Neuron (in vitro differentiated cells): ENCODE results near the gene UBR7.
"Not testable (repeated sequence)": the region's sequence is repeated elsewhere in the genome, so short reads cannot be mapped to it uniquely, and the experiment has no call there.

Experiments used
- H2AFZ ChIP-seq: one replicate; pipeline ENCODE4 v1.6.1; 2013; ENCODE audit warnings: low read depth, mild to moderate bottlenecking, inconsistent platforms, low read length, moderate library complexity
- H3K27me3 ChIP-seq: one replicate; pipeline ENCODE4 v1.6.1; 2013; ENCODE audit warnings: low read length; ENCODE audit not compliant: insufficient read depth
- H3K36me3 ChIP-seq: one replicate; pipeline ENCODE4 v1.6.1; 2013; ENCODE audit warnings: low read length; ENCODE audit not compliant: insufficient read depth
- H3K4me1 ChIP-seq: one replicate; pipeline ENCODE4 v1.6.1; 2013; ENCODE audit warnings: low read length; ENCODE audit not compliant: insufficient read depth
- H3K4me3 ChIP-seq: 2 replicates; pipeline ENCODE4 v1.5.1; 2013; ENCODE audit warnings: mild to moderate bottlenecking, low read length, moderate library complexity
- H3K9me3 ChIP-seq: one replicate; pipeline ENCODE4 v1.6.1; 2013; ENCODE audit warnings: low read length

The UBR7 gene

DNA sequence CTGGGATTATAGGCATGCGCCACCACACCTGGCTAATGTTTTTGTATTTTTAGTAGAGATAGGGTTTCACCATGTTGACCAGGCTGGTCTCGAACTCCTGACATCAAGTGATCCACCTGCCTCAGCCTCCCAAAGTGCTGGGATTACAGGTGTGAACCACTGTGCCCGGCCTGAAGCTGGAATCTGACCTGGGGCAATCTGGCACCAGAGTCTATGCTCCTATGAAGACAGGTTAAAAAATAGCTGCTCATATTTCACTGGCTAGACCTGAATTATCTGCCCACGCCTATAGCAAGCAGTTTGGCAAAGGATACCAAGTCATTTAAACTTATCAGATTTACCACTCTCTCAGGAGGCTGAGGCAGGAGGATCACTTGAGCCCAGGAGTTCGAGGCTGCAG lies 32.3 kb upstream of the UBR7 start:
- H2AFZ ChIP-seq, H3K36me3 ChIP-seq, H3K4me3 ChIP-seq, H3K4me1 ChIP-seq, H3K27me3 ChIP-seq, H3K9me3 ChIP-seq: not testable (repeated sequence)

GRCh38 chr14:93175492-93175891 lies 31.6 kb upstream of the UBR7 start:
- Histone ChIP-seq H2AFZ (no peak overlapping the region), H3K4me3 (no peak overlapping the region), H3K9me3 (no peaks in the 10 kb centered on the region), H3K4me1 (peaks cover 3% of the 10 kb centered on the region), H3K27me3 (no peaks in the 10 kb centered on the region), H3K36me3 (no peaks in the 10 kb centered on the region)

- H3K27me3 ChIP-seq, result no peaks in the 10 kb centered on the region
- H2AFZ ChIP-seq, result peak overlapping the region; percentile 91
- peak overlapping the region; percentile 100 for H3K4me3 ChIP-seq
- H3K4me1 ChIP-seq, result peaks cover 12% of the 10 kb centered on the region
- H3K9me3 ChIP-seq, result no peaks in the 10 kb centered on the region
- peaks cover 15% of the 10 kb centered on the region for H3K36me3 ChIP-seq
Measured at GRCh38 chr14:93183596-93184317, 23.3 kb upstream of the UBR7 start.

- Histone ChIP-seq H3K4me1 (peaks cover 12% of the 10 kb centered on the region), H3K9me3 (no peaks in the 10 kb centered on the region), H3K36me3 (peaks cover 17% of the 10 kb centered on the region), H3K27me3 (no peaks in the 10 kb centered on the region), H2AFZ (peak within 1 kb of the TSS; percentile 92), H3K4me3 (peak within 1 kb of the TSS; percentile 100)
Measured at GRCh38 chr14:93184391-93185348, 22.4 kb upstream of the UBR7 start, which contains the start of the genes LYSET and MOAP1. TSS of gene LYSET (plus strand) at chr14:93185317. CDS start at chr14:93185406, 89 bp downstream. TSS of gene MOAP1 (minus strand) at chr14:93184897. CDS start at chr14:93184242, 655 bp downstream.

DNA sequence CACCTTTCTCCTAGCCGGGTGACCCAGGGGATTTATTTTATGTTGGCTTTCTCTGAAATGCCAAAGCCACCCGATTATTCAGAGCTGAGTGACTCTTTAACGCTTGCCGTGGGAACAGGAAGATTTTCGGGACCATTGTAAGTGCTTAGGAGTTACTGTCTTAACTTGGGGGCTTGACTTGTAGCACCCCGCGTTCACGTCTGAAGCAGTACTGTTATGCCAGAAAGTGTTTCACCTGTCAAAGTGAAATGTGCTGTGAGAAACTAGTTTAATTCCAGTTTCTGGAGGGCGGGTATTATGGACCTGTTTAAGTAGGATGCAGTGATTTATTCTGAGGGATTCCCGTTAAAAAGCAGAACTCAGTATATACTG lies 21.7 kb upstream of the UBR7 start:
- no peaks in the 10 kb centered on the region for H3K9me3 ChIP-seq

DNA sequence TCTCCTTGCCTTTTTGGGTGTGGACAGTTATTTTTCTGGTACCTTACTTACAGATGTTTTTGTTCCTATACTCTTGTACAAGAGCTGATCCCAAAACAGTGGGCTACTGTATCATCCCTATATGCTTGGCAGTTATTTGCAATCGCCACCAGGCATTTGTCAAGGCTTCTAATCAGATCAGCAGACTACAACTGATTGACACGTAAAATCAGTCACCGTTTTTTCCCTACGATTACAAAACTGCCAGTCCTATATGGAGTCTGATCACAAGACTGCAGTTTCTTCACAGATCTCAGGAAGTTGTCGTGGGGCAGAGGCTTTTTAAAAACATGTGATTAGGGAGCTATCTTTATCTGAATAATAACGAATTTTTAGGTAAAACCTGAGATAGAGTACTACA lies 20.6 kb upstream of the UBR7 start:
- Histone ChIP-seq H2AFZ (no peak overlapping the region), H3K4me3 (no peak overlapping the region), H3K36me3 (peaks cover 17% of the 10 kb centered on the region), H3K4me1 (peaks cover 12% of the 10 kb centered on the region), H3K9me3 (no peaks in the 10 kb centered on the region), H3K27me3 (no peaks in the 10 kb centered on the region)

More for the DNA sequence above, 21.7 kb upstream of the UBR7 start:
- Histone ChIP-seq H3K4me1 (peaks cover 12% of the 10 kb centered on the region), H3K36me3 (peaks cover 17% of the 10 kb centered on the region), H2AFZ (peak overlapping the region; percentile 92), H3K4me3 (peak overlapping the region; percentile 100), H3K27me3 (no peaks in the 10 kb centered on the region)

GRCh38 chr14:93186956-93187355 lies 20.1 kb upstream of the UBR7 start:
- peaks cover 12% of the 10 kb centered on the region for H3K4me1 ChIP-seq
- H3K27me3 ChIP-seq, result no peaks in the 10 kb centered on the region
- no peak overlapping the region for H2AFZ ChIP-seq
- H3K36me3 ChIP-seq, result peaks cover 16% of the 10 kb centered on the region
- no peaks in the 10 kb centered on the region for H3K9me3 ChIP-seq
- H3K4me3 ChIP-seq, result no peak overlapping the region

DNA sequence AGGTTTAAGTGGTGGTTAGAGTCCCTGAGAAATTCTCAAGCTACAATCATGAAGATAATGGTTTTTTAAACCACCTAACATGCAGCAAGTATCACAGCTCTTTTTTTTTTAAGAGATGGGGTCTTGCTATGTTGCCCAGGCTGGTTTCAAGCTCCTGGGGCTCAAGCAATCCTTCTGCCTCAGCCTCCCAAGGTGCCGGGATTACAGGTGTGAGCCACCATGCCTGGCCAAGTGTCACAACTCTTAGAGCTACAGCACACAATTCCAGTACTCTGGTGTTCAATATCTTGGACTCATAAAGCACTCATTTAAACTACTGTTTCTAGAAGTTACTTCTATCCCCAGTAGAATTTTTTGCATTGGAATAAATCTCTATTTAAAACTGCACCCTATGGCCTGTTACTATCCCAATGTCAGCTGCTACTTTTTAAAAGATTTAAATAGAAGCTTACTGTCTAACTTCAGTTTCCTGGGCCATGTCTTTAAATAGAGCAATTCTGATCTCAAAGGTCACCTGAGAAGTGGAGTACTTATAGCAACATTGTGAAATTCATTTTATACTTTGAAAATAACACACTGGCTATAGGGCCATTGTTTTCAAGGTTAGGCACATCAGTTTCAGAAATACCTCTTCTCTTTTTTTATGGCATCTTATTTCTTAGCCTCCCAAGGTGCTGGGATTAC lies 11.6 kb upstream of the UBR7 start:
- no peak overlapping the region for H3K4me3 ChIP-seq
- no peaks in the 10 kb centered on the region for H3K9me3 ChIP-seq
- H3K27me3 ChIP-seq, result no peaks in the 10 kb centered on the region
- peaks cover 2% of the 10 kb centered on the region for H3K36me3 ChIP-seq
- no peaks in the 10 kb centered on the region for H3K4me1 ChIP-seq
- H2AFZ ChIP-seq, result no peak overlapping the region

- no peaks in the 10 kb centered on the region for H3K4me1 ChIP-seq
- H3K9me3 ChIP-seq, result no peaks in the 10 kb centered on the region
- no peaks in the 10 kb centered on the region for H3K36me3 ChIP-seq
- no peak overlapping the region for H2AFZ ChIP-seq
- H3K27me3 ChIP-seq, result no peaks in the 10 kb centered on the region
- H3K4me3 ChIP-seq, result no peak overlapping the region
Measured at GRCh38 chr14:93199031-93199430, 8.0 kb upstream of the UBR7 start.

DNA sequence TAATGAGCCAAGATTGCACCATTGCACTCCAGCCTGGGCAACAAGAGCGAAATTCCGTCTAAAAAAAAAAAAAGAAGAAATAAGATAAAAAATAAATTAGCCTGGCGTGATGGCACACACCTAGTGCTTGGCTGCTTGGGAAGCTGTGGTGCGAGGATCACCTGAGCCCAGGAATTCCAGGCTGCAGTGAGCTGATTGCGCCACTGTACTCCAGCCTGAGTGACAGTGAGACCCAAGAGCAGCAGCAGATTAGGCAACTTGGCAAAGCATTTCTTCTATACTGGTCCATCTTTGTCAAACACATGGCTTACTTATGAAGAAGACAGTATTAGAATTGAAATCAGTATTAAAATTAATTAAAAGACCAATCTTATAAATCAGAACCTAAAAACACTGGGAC lies 6.5 kb upstream of the UBR7 start:
- Histone ChIP-seq H3K27me3 (no peaks in the 10 kb centered on the region), H3K4me3 (no peak overlapping the region), H3K4me1 (peaks cover 1% of the 10 kb centered on the region), H3K36me3 (peaks cover 2% of the 10 kb centered on the region), H2AFZ (no peak overlapping the region), H3K9me3 (no peaks in the 10 kb centered on the region)

- H3K4me1 ChIP-seq, result peaks cover 5% of the 10 kb centered on the region
- no peak overlapping the region for H3K4me3 ChIP-seq
- H3K36me3 ChIP-seq, result peaks cover 2% of the 10 kb centered on the region
- H3K27me3 ChIP-seq, result no peaks in the 10 kb centered on the region
- H3K9me3 ChIP-seq, result no peaks in the 10 kb centered on the region
- H2AFZ ChIP-seq, result no peak overlapping the region
Measured at GRCh38 chr14:93201155-93201704, 5.8 kb upstream of the UBR7 start.

DNA sequence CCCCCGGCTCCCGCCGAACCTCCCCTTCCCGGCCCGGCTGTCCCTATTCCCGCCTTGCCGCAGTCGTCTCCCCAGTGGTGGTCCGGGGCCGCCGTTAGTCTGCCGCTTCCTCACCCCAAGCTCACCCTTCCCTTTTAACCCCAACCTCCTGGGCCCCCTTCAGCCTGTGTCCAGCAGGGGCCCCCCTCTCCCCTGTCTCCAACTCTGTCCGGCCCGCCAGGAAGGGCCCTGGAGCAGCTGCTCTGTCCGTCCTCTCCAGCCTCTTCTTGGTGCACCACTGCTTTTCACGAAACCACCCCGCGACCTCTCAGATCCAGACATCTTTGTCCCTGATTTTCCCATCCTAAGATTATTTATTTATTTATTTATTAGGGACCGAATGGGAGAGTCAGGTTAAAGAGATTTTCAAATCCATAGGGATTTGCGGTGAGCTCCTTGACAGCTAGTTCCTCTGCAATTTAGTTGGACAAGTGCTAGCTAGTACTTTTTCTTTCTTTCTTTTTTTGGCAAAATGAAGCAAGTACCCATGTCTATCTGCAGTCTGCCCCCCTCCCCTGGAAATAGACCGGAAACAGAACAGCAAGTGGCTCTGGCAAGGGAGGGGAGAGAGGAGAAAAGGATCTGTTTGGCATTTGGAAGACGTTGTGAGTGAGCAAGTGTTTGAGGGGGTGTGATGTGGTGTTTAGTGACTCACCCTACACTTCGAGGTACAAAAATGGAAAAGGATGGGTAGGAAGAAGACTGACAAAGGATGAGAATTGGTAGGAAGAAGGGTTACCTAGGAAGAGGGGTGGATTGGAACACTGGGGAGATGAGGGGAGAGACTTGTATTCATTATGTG lies 632 bp downstream of the UBR7 start:
- Histone ChIP-seq H3K4me3 (peak overlapping the region; percentile 91), H2AFZ (peak overlapping the region; percentile 73), H3K27me3 (no peaks in the 10 kb centered on the region), H3K36me3 (peaks cover 20% of the 10 kb centered on the region), H3K9me3 (no peaks in the 10 kb centered on the region), H3K4me1 (peaks cover 18% of the 10 kb centered on the region)
